Eye (tissue), 1 donor: ENCODE data around the gene FNDC3A.

Source experiments
- DNase-seq: peaks from one replicate; pipeline ENCODE4 v3.0.0-alpha.2; 2015

FNDC3A gene

GRCh38 chr13:49220856-49221589 lies 245.3 kb downstream of the FNDC3A start:
- DNase-seq, result peak; percentile 52

GRCh38 chr13:49221590-49221965 lies 245.9 kb downstream of the FNDC3A start:
- no peak for DNase-seq

GRCh38 chr13:49225223-49226042 lies 249.7 kb downstream of the FNDC3A start:
- no peak for DNase-seq

- no peak for DNase-seq
Measured at GRCh38 chr13:49226613-49227012, 250.9 kb downstream of the FNDC3A start.

- no peak for DNase-seq
Measured at GRCh38 chr13:49234741-49235140, 259.0 kb downstream of the FNDC3A start.

- DNase-seq, result no peak
Measured at GRCh38 chr13:49235856-49236431, 260.2 kb downstream of the FNDC3A start.

- DNase-seq, result no peak
Measured at GRCh38 chr13:49238621-49239020, 262.9 kb downstream of the FNDC3A start.

- DNase-seq, result no peak
Measured at GRCh38 chr13:49240017-49240416, 264.3 kb downstream of the FNDC3A start.

GRCh38 chr13:49241296-49241695 lies 265.6 kb downstream of the FNDC3A start:
- DNase-seq, result no peak

- no peak for DNase-seq
Measured at GRCh38 chr13:49245101-49245500, 269.4 kb downstream of the FNDC3A start.

- DNase-seq, result no peak
Measured at GRCh38 chr13:49246850-49247642, 271.3 kb downstream of the FNDC3A start.

GRCh38 chr13:49247643-49248621 lies 272.2 kb downstream of the FNDC3A start, which contains the start of gene CDADC1:
Gene CDADC1 (plus strand): TSS chr13:49247925. CDS start chr13:49248038, 113 bp downstream.
- peak; percentile 99 for DNase-seq

- DNase-seq, result no peak
Measured at GRCh38 chr13:49248622-49249002, 272.9 kb downstream of the FNDC3A start.

GRCh38 chr13:49251326-49251725 lies 275.6 kb downstream of the FNDC3A start:
- no peak for DNase-seq

- DNase-seq, result no peak
Measured at GRCh38 chr13:49253310-49253709, 277.6 kb downstream of the FNDC3A start.

- no peak for DNase-seq
Measured at GRCh38 chr13:49254007-49254406, 278.3 kb downstream of the FNDC3A start.

- DNase-seq, result peak; percentile 27
Measured at GRCh38 chr13:49256841-49257240, 281.1 kb downstream of the FNDC3A start.

GRCh38 chr13:49258089-49258796 lies 282.5 kb downstream of the FNDC3A start:
- DNase-seq, result no peak
